IMR-90 (cell line): ENCODE data around the gene BHLHA15. TPM values are rescaled to one million over a fixed set of nuclear protein-coding genes. Genes with fewer than 3 reads are reported as not detected.

Experiments
- ATAC-seq: fragments of 200-7000 bp; cut with Tn5 transposase; 2 replicates; pipeline ENCODE4 v1.9.1; 2020; ENCODE audit warnings: low read depth, mild to moderate bottlenecking, moderate library complexity
- BruUV-seq: library from RNA; stranded (reverse); fragments of 400-500 nt; replicated peaks from 2 replicates; lab custom pipeline; 2021; lab: Mats Ljungman, UMichigan
- CTCF ChIA-PET: fragments of 300-600 bp; formaldehyde crosslinking; extraction: SDS; loops from one replicate; lab custom pipeline; 2021; ENCODE audit warnings: antibody characterized with exemption; lab: Yijun Ruan, JAX
- POLR2A ChIA-PET: fragments of 300-600 bp; sonication (Branson Sonifier 250); formaldehyde crosslinking; loops from one replicate; lab custom pipeline; 2022; ENCODE audit warnings: antibody characterized with exemption; ENCODE audit not compliant: unreplicated experiment; lab: Charles Lee
- DNase-seq: peaks from one replicate; pipeline ENCODE4 v3.0.0; 2013
- H2AFZ ChIP-seq: replicated peaks from 2 replicates; pipeline ENCODE3; 2013; ENCODE audit warnings: low read length, mild to moderate bottlenecking; ENCODE audit not compliant: poor library complexity
- H2AK5ac ChIP-seq: 2 replicates; pipeline ENCODE4 v1.6.1; 2013; ENCODE audit warnings: low read depth, low read length, inconsistent platforms
- H2AK9ac ChIP-seq: replicated peaks from 2 replicates; pipeline ENCODE3; 2013; ENCODE audit warnings: mild to moderate bottlenecking, low read depth, low read length, moderate library complexity; ENCODE audit not compliant: poor library complexity
- H2BK120ac ChIP-seq: 2 replicates; pipeline ENCODE4 v1.6.1; 2013; ENCODE audit warnings: low read depth, low read length, inconsistent platforms
- H2BK15ac ChIP-seq: 3 replicates; pipeline ENCODE4 v1.6.1; 2013; ENCODE audit warnings: low read depth, low read length, inconsistent platforms
- H2BK20ac ChIP-seq: 2 replicates; pipeline ENCODE4 v1.6.1; 2013; ENCODE audit warnings: low read depth, mild to moderate bottlenecking, inconsistent platforms, low read length, moderate library complexity
- H2BK5ac ChIP-seq: 2 replicates; pipeline ENCODE4 v1.6.1; 2013; ENCODE audit warnings: mild to moderate bottlenecking, low read depth, low read length, inconsistent platforms; ENCODE audit not compliant: poor library complexity, severe bottlenecking
- H3K14ac ChIP-seq: replicated peaks from 2 replicates; pipeline ENCODE4 v1.6.1; 2013; ENCODE audit warnings: low read depth, low read length, inconsistent platforms
- H3K18ac ChIP-seq: 2 replicates; pipeline ENCODE4 v1.6.1; 2013; ENCODE audit warnings: low read depth, low read length, control low read depth
- H3K23ac ChIP-seq: 2 replicates; pipeline ENCODE4 v1.6.1; 2013; ENCODE audit warnings: low read depth, low read length, inconsistent platforms
- H3K27ac ChIP-seq: 2 replicates; pipeline ENCODE4 v1.5.1; 2013; ENCODE audit warnings: mild to moderate bottlenecking, control low read depth, low read length; ENCODE audit not compliant: insufficient read depth
- H3K27me3 ChIP-seq: 2 replicates; pipeline ENCODE4 v1.6.1; 2013; ENCODE audit warnings: low read length; ENCODE audit not compliant: control insufficient read depth, insufficient read depth
- H3K36me3 ChIP-seq: 2 replicates; pipeline ENCODE4 v1.6.1; 2013; ENCODE audit warnings: low read length, mixed read lengths; ENCODE audit not compliant: control insufficient read depth, insufficient read depth
- H3K4ac ChIP-seq: 2 replicates; pipeline ENCODE4 v1.6.1; 2013; ENCODE audit warnings: low read depth, low read length, inconsistent platforms
- H3K4me1 ChIP-seq: 2 replicates; pipeline ENCODE4 v1.6.1; 2013; ENCODE audit warnings: low read length, mixed read lengths; ENCODE audit not compliant: control insufficient read depth, insufficient read depth
- H3K4me2 ChIP-seq: 2 replicates; pipeline ENCODE4 v1.6.1; 2013; ENCODE audit warnings: low read depth, mild to moderate bottlenecking, control low read depth, low read length, moderate library complexity
- H3K4me3 ChIP-seq: 2 replicates; pipeline ENCODE4 v1.5.1; 2013; ENCODE audit warnings: low read depth, mild to moderate bottlenecking, control low read depth, low read length, moderate library complexity; ENCODE audit not compliant: insufficient read depth
- H3K56ac ChIP-seq: 2 replicates; pipeline ENCODE4 v1.6.1; 2013; ENCODE audit warnings: low read length, inconsistent platforms; ENCODE audit not compliant: insufficient read depth; ENCODE audit errors: extremely low read depth
- H3K79me1 ChIP-seq, 2 experiments: 2 replicates each; pipeline ENCODE4 v1.6.1; 2013; ENCODE audit warnings: low read length in 2 of 2, inconsistent platforms in 1 of 2, low read depth in 1 of 2
- H3K9ac ChIP-seq: 2 replicates; pipeline ENCODE4 v1.6.1; 2013; ENCODE audit warnings: low read depth, low read length, control low read depth
- H3K9me1 ChIP-seq: 2 replicates; pipeline ENCODE4 v1.6.1; 2013; ENCODE audit warnings: low read length, inconsistent platforms; ENCODE audit not compliant: insufficient read depth
- H3K9me3 ChIP-seq: 2 replicates; pipeline ENCODE4 v1.6.1; 2013; ENCODE audit warnings: low read length; ENCODE audit not compliant: control insufficient read depth, insufficient read depth
- H4K20me1 ChIP-seq: 2 replicates; pipeline ENCODE4 v1.6.1; 2013; ENCODE audit warnings: low read length, inconsistent platforms; ENCODE audit not compliant: insufficient read depth
- H4K5ac ChIP-seq: 2 replicates; pipeline ENCODE4 v1.6.1; 2013; ENCODE audit warnings: mild to moderate bottlenecking, low read depth, low read length, control low read depth
- H4K8ac ChIP-seq, 2 experiments: 2 replicates each; pipeline ENCODE4 v1.6.1; 2013; ENCODE audit warnings: low read depth in 2 of 2, low read length in 2 of 2, control low read depth in 1 of 2, inconsistent platforms in 1 of 2
- H4K91ac ChIP-seq: 2 replicates; pipeline ENCODE4 v1.6.1; 2013; ENCODE audit warnings: low read depth, low read length, inconsistent platforms; ENCODE audit not compliant: insufficient read depth
- BHLHE40 ChIP-seq: fragments of 150-350 bp; IDR thresholded peaks from 2 replicates; pipeline ENCODE4 v1.6.1; 2016; ENCODE audit warnings: mild to moderate bottlenecking, low read depth, low read length
- CEBPB ChIP-seq: IDR thresholded peaks from 2 replicates; pipeline ENCODE4 v1.6.1; 2012; ENCODE audit warnings: low read depth, low read length, improper control_type of control experiment
- CHD1 ChIP-seq: IDR thresholded peaks from 2 replicates; pipeline ENCODE4 v1.6.1; 2012; ENCODE audit warnings: low read depth, low read length, improper control_type of control experiment
- FOS ChIP-seq: fragments of 150-350 bp; IDR thresholded peaks from 2 replicates; pipeline ENCODE4 v1.6.1; 2016; ENCODE audit warnings: low read depth, low read length
- MAFK ChIP-seq: IDR thresholded peaks from 2 replicates; pipeline ENCODE4 v1.6.1; 2012; ENCODE audit warnings: low read depth, low read length, improper control_type of control experiment
- MAZ ChIP-seq: IDR thresholded peaks from 2 replicates; pipeline ENCODE4 v1.6.1; 2012; ENCODE audit warnings: low read depth, mild to moderate bottlenecking, low read length, improper control_type of control experiment, moderate library complexity, borderline replicate concordance
- NFE2L2 ChIP-seq: fragments of 150-350 bp; IDR thresholded peaks from 2 replicates; pipeline ENCODE4 v1.6.1; 2016; ENCODE audit warnings: low read depth, mild to moderate bottlenecking, low read length
- POLR2A ChIP-seq: IDR thresholded peaks from 2 replicates; pipeline ENCODE4 v1.6.1; 2012; ENCODE audit warnings: mild to moderate bottlenecking, low read depth, low read length
- RAD21 ChIP-seq: IDR thresholded peaks from 2 replicates; pipeline ENCODE4 v1.6.1; 2012; ENCODE audit warnings: low read length, improper control_type of control experiment
- RCOR1 ChIP-seq: IDR thresholded peaks from 2 replicates; pipeline ENCODE4 v1.6.1; 2012; ENCODE audit warnings: mild to moderate bottlenecking, low read length, improper control_type of control experiment; ENCODE audit not compliant: insufficient replicate concordance
- RFX5 ChIP-seq: IDR thresholded peaks from 2 replicates; pipeline ENCODE4 v1.8.0; 2012; ENCODE audit warnings: low read depth, mild to moderate bottlenecking, low read length, moderate library complexity
- SMC3 ChIP-seq: fragments of 150-350 bp; IDR thresholded peaks from 2 replicates; pipeline ENCODE4 v1.6.1; 2016; ENCODE audit warnings: low read depth, mild to moderate bottlenecking, antibody characterized with exemption, low read length, moderate library complexity
- USF2 ChIP-seq: fragments of 150-350 bp; IDR thresholded peaks from 2 replicates; pipeline ENCODE4 v1.6.1; 2017; ENCODE audit warnings: mild to moderate bottlenecking, antibody characterized with exemption, low read length, low read depth
- WGBS, 2 experiments: methylation state at CpG; one replicate each; pipeline versions ENCODE4 v1.1.5 to v1.1.7; 2013; ENCODE audit warnings: missing lambda C conversion rate in 2 of 2; ENCODE audit not compliant: insufficient read length in 1 of 2; ENCODE audit errors: extremely low coverage in 2 of 2; 5-methylcytosine and 5-hydroxymethylcytosine counted together
- dilution Hi-C: fragments of 300-500 bp; cut with HindIII; formaldehyde crosslinking; loops from one replicate; pipeline ENCODE4 v1.14.3; 2018; ENCODE audit warnings: low sequenced_read_pairs; ENCODE audit not compliant: unreplicated experiment
- in situ Hi-C: fragments of 300-500 bp; cut with MboI; formaldehyde crosslinking; loops from 3 replicates; pipeline ENCODE4 v1.14.3; 2019; ENCODE audit warnings: low sequenced_read_pairs, inconsistent platforms, mixed read lengths
- intact Hi-C: fragments of 100-400 bp; cut with micrococcal nuclease; formaldehyde crosslinking; loops from 2 replicates; pipeline ENCODE4 v1.10.0; 2022
- polyA plus RNA-seq, 3 experiments: library from polyadenylated mRNA; depleted of rRNA; stranded (reverse); fragments of >200 nt; gene quantifications; 2 replicates each; pipeline ENCODE4 v1.2.3, GENCODE V29; 2012; ENCODE audit warnings: low replicate concordance in 1 of 3
- total RNA-seq: library from RNA; depleted of rRNA; stranded (reverse); fragments of >200 nt; gene quantifications from 2 replicates; pipeline ENCODE4 v1.2.3, GENCODE V29; 2012
- TF ChIP-seq, protein P1 (sequence below): conservative IDR thresholded peaks from 2 replicates; pipeline ENCODE4 v1.5.1; 2012; ENCODE audit warnings: mild to moderate bottlenecking, low read depth, low read length, improper control_type of control experiment
- TF ChIP-seq, protein P2 (sequence below): fragments of 150-350 bp; IDR thresholded peaks from 2 replicates; pipeline ENCODE4 v1.6.1; 2016; ENCODE audit warnings: low read depth, mild to moderate bottlenecking, low read length, moderate library complexity, borderline replicate concordance

The BHLHA15 gene
- total and polyA plus RNA-seq, 2 of the 4 experiments (the other 2 are of a cell fraction) = not detected

DNA sequence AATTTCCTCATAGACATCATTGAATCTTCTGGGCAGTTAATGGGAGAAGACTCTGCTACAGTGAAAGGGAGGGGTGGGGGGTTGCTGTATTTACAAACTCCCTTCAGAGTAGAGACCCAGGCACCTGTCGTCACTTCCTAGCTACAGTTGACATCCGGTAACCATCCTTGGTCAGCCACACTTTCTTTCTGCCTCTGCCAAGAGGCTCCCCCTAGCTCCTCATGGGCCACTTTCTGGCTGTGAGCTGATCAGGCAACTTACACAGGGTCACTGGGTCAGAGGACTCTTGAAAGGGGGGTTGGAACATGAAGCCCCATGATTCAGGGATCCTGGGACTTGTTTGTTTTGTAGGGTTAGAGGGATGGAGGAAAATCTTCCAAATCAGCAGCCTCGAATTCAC, 39.5 kb downstream of the BHLHA15 start:
- H3K4me3 ChIP-seq = no peak overlapping the region
- no peaks in the 10 kb centered on the region for H3K27me3 ChIP-seq

More for the DNA sequence above, 39.5 kb downstream of the BHLHA15 start:
- no peak overlapping the region for H4K91ac ChIP-seq
- no peak overlapping the region for H4K5ac ChIP-seq
- H2AK5ac ChIP-seq = no peak overlapping the region
- intact Hi-C loops (loop anchor here (1.0 kb wide), 1 partner anchor 38 kb away; no protein-coding TSS in a partner anchor), in situ Hi-C loops (no loop called here), dilution Hi-C loops (no loop called here)
- H3K79me1 ChIP-seq = peaks cover 30 to 47% of the 10 kb centered on the region in 2 experiments
- H3K18ac ChIP-seq = no peak overlapping the region
- H3K4me1 ChIP-seq = peaks cover 8% of the 10 kb centered on the region
- H3K4me2 ChIP-seq = no peak overlapping the region
- peaks cover 2% of the 10 kb centered on the region; the same call in 1 of the 2 replicates for H3K9me1 ChIP-seq
- WGBS, 2 experiments = no CpG with 5 or more reads among the region's 3 CpGs
- no peak overlapping the region for H2BK5ac ChIP-seq
- H3K27ac ChIP-seq = no peak overlapping the region
- peaks cover 2% of the 10 kb centered on the region; the same call in 1 of the 2 replicates for H3K36me3 ChIP-seq
- no peak overlapping the region for H2AFZ ChIP-seq
- H3K9ac ChIP-seq = no peak overlapping the region
- no peak overlapping the region for H3K23ac ChIP-seq
- H2AK9ac ChIP-seq = no peak overlapping the region
- TF ChIP-seq CHD1 = no peak
- TF ChIP-seq, protein P1, sequence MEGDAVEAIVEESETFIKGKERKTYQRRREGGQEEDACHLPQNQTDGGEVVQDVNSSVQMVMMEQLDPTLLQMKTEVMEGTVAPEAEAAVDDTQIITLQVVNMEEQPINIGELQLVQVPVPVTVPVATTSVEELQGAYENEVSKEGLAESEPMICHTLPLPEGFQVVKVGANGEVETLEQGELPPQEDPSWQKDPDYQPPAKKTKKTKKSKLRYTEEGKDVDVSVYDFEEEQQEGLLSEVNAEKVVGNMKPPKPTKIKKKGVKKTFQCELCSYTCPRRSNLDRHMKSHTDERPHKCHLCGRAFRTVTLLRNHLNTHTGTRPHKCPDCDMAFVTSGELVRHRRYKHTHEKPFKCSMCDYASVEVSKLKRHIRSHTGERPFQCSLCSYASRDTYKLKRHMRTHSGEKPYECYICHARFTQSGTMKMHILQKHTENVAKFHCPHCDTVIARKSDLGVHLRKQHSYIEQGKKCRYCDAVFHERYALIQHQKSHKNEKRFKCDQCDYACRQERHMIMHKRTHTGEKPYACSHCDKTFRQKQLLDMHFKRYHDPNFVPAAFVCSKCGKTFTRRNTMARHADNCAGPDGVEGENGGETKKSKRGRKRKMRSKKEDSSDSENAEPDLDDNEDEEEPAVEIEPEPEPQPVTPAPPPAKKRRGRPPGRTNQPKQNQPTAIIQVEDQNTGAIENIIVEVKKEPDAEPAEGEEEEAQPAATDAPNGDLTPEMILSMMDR = no peak
- TF ChIP-seq MAZ = no peak
- TF ChIP-seq MAFK = no peak
- TF ChIP-seq RAD21 = no peak
- TF ChIP-seq POLR2A = no peak
- no peak for TF ChIP-seq USF2
- no peak for TF ChIP-seq FOS
- no peak for TF ChIP-seq BHLHE40
- no peak for TF ChIP-seq RFX5
- TF ChIP-seq, protein P2, sequence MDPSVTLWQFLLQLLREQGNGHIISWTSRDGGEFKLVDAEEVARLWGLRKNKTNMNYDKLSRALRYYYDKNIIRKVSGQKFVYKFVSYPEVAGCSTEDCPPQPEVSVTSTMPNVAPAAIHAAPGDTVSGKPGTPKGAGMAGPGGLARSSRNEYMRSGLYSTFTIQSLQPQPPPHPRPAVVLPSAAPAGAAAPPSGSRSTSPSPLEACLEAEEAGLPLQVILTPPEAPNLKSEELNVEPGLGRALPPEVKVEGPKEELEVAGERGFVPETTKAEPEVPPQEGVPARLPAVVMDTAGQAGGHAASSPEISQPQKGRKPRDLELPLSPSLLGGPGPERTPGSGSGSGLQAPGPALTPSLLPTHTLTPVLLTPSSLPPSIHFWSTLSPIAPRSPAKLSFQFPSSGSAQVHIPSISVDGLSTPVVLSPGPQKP = no peak
- no peak for TF ChIP-seq CEBPB
- no peak for TF ChIP-seq SMC3
- no peak for TF ChIP-seq NFE2L2
- no peak for TF ChIP-seq RCOR1
- no peak overlapping the region for H2BK15ac ChIP-seq
- H3K56ac ChIP-seq = no peak overlapping the region
- BruUV-seq = TSS peak; percentile 45
- no peak overlapping the region for H3K14ac ChIP-seq
- POLR2A ChIA-PET = no interaction called here
- CTCF ChIA-PET = interaction anchor here (0.6 to 0.7 kb wide), 3 partner anchors 9 to 259 kb away, joined by 3 read pairs; no protein-coding TSS in a partner anchor
- H4K8ac ChIP-seq = no peak overlapping the region; a peak in 1 of 4 replicates
- ATAC-seq (no peak), DNase-seq (no peak)
- no peak overlapping the region for H2BK120ac ChIP-seq
- H4K20me1 ChIP-seq = no peaks in the 10 kb centered on the region; the same call in 1 of the 2 replicates
- H3K4ac ChIP-seq = no peak overlapping the region
- H2BK20ac ChIP-seq = no peak overlapping the region
- H3K9me3 ChIP-seq = no peaks in the 10 kb centered on the region
